Endothelial cell of umbilical vein (primary cell): ENCODE results near the gene ANP32B. TPM values are rescaled to one million over a fixed set of nuclear protein-coding genes. Genes with fewer than 3 reads are reported as not detected.

Experiments used
- BruUV-seq: library from RNA; stranded (reverse); fragments of 400-500 nt; replicated peaks from 2 replicates; lab custom pipeline; 2021; lab: Mats Ljungman, UMichigan
- CTCF ChIA-PET: fragments of 300-600, 350-600 bp; sonication (Branson Sonifier 250); formaldehyde crosslinking; loops from one replicate; lab custom pipeline; 2021; ENCODE audit warnings: antibody characterized with exemption, inconsistent platforms; lab: Charles Lee
- POLR2A ChIA-PET: fragments of 300-600, 350-600 bp; sonication (Branson Sonifier 250); formaldehyde crosslinking; loops from one replicate; lab custom pipeline; 2021; ENCODE audit warnings: antibody characterized with exemption, inconsistent platforms; lab: Charles Lee
- DNase-seq: peaks from one replicate; pipeline ENCODE4 v3.0.0-alpha.2; 2011; ENCODE audit warnings: low read depth, low spot score
- FAIRE-seq: peaks from 2 replicates; lab custom pipeline; 2011; peaks lifted over from hg19 to GRCh38; lab: Jason Lieb, UNC
- H2AFZ ChIP-seq: 2 replicates; pipeline ENCODE4 v1.6.0; 2012; ENCODE audit warnings: low read depth, low read length, control low read depth, inconsistent platforms
- H3K27ac ChIP-seq: 2 replicates; pipeline ENCODE4 v1.5.1; 2011; ENCODE audit warnings: low read depth, mild to moderate bottlenecking, control low read depth, low read length, moderate library complexity; ENCODE audit not compliant: insufficient read depth
- H3K27me3 ChIP-seq, 2 experiments: 2 replicates each; pipeline versions ENCODE4 v1.6.0 to v1.6.1; 2011; ENCODE audit warnings: low read length in 2 of 2, mixed read lengths in 1 of 2; ENCODE audit not compliant: control insufficient read depth in 2 of 2, insufficient read depth in 2 of 2
- H3K36me3 ChIP-seq, 2 experiments: 2 replicates in 1 of 2; 3 replicates in 1 of 2; pipeline ENCODE4 v1.5.1; 2011; ENCODE audit warnings: low read length in 2 of 2, mild to moderate bottlenecking in 1 of 2, moderate library complexity in 1 of 2; ENCODE audit not compliant: control insufficient read depth in 2 of 2, insufficient read depth in 2 of 2; ENCODE audit errors: extremely low read depth in 1 of 2
- H3K4me1 ChIP-seq: 3 replicates; pipeline ENCODE4 v1.5.1; 2011; ENCODE audit warnings: mild to moderate bottlenecking, low read length; ENCODE audit not compliant: control insufficient read depth, insufficient read depth; ENCODE audit errors: extremely low read depth
- H3K4me2 ChIP-seq: 2 replicates; pipeline ENCODE4 v1.6.1; 2011; ENCODE audit warnings: low read length, control low read depth, mixed read lengths; ENCODE audit not compliant: insufficient read depth
- H3K4me3 ChIP-seq, 3 experiments: fragments of 200-600 bp in 1 of 3; sonication (generic), shearing (Covaris generic) in 1 of 3; replicated peaks in 1 of 3; 2 replicates each; pipeline ENCODE4 v1.5.1; 2011 to 2016; ENCODE audit warnings: control low read depth in 3 of 3, low read length in 3 of 3, mild to moderate bottlenecking in 2 of 3, inconsistent platforms in 1 of 3, low read depth in 1 of 3, moderate library complexity in 1 of 3; ENCODE audit not compliant: insufficient read depth in 1 of 3
- H3K79me2 ChIP-seq: 2 replicates; pipeline ENCODE4 v1.6.0; 2012; ENCODE audit warnings: low read length, inconsistent platforms; ENCODE audit not compliant: control insufficient read depth, insufficient read depth
- H3K9ac ChIP-seq: replicated peaks from 2 replicates; pipeline ENCODE3; 2011; ENCODE audit warnings: low read length, control low read depth; ENCODE audit not compliant: insufficient read depth; ENCODE audit errors: extremely low read depth
- H3K9me1 ChIP-seq: replicated peaks from 3 replicates; pipeline ENCODE4 v1.6.0; 2011; ENCODE audit warnings: mild to moderate bottlenecking, low read length; ENCODE audit not compliant: control insufficient read depth, insufficient read depth; ENCODE audit errors: extremely low read depth
- H3K9me3 ChIP-seq: replicated peaks from 2 replicates; pipeline ENCODE4 v1.5.1; 2012; ENCODE audit warnings: low read length, inconsistent platforms; ENCODE audit not compliant: control insufficient read depth, insufficient read depth
- H4K20me1 ChIP-seq: replicated peaks from 2 replicates; pipeline ENCODE3; 2011; ENCODE audit warnings: mild to moderate bottlenecking, low read length; ENCODE audit not compliant: control insufficient read depth, insufficient read depth; ENCODE audit errors: extremely low read depth
- EZH2 ChIP-seq: IDR thresholded peaks from 2 replicates; pipeline ENCODE4 v1.6.1; 2012; ENCODE audit warnings: borderline replicate concordance, low read depth, mild to moderate bottlenecking, moderate library complexity, low read length, inconsistent platforms; ENCODE audit not compliant: severe bottlenecking
- FOS ChIP-seq: IDR thresholded peaks from 2 replicates; pipeline ENCODE4 v1.6.1; 2011; ENCODE audit warnings: mild to moderate bottlenecking, low read length, moderate library complexity, borderline replicate concordance; ENCODE audit not compliant: insufficient read depth
- GATA2 ChIP-seq: IDR thresholded peaks from 2 replicates; pipeline ENCODE4 v1.7.0; 2011; ENCODE audit warnings: low read depth, mild to moderate bottlenecking, moderate library complexity, mixed read lengths, low read length; ENCODE audit not compliant: insufficient read length, insufficient read depth
- JUN ChIP-seq: IDR thresholded peaks from 2 replicates; pipeline ENCODE4 v1.6.1; 2011; ENCODE audit warnings: borderline replicate concordance, low read depth; ENCODE audit not compliant: insufficient read length, insufficient read depth
- MAX ChIP-seq: IDR thresholded peaks from 2 replicates; pipeline ENCODE4 v1.6.1; 2011; ENCODE audit not compliant: insufficient read depth, insufficient read length
- MYC ChIP-seq: IDR thresholded peaks from one replicate; pipeline ENCODE4 v1.6.1; 2011; ENCODE audit warnings: mild to moderate bottlenecking, low read depth, low read length
- POLR2A ChIP-seq: IDR thresholded peaks from 2 replicates; pipeline ENCODE4 v1.6.1; 2012; ENCODE audit warnings: low read depth, mild to moderate bottlenecking, control low read depth, low read length
- POLR2AphosphoS5 ChIP-seq: IDR thresholded peaks from 2 replicates; pipeline ENCODE4 v1.6.1; 2012; ENCODE audit warnings: low read depth, mild to moderate bottlenecking, control low read depth, low read length, moderate library complexity; ENCODE audit not compliant: insufficient read depth
- dilution Hi-C: fragments of 300-500 bp; cut with MboI; formaldehyde crosslinking; loops from one replicate; pipeline ENCODE4 v1.15.0; 2019; ENCODE audit warnings: low sequenced_read_pairs; ENCODE audit not compliant: extremely low pct_ligation_motif_present
- intact Hi-C: fragments of 100-400 bp; cut with micrococcal nuclease; formaldehyde crosslinking; loops from one replicate; pipeline ENCODE4 v1.10.0; 2022
- polyA plus RNA-seq, 4 experiments: library from polyadenylated mRNA; depleted of rRNA in 3 of 4; stranded (reverse) in 3 of 4; unstranded in 1 of 4; fragments of >200 nt; gene quantifications; 2 replicates each; pipeline versions ENCODE4 v1.2.1 to v1.2.3, GENCODE V29; 2011 to 2012; ENCODE audit warnings: missing spikeins in 1 of 4
- total RNA-seq: library from RNA; stranded (reverse); gene quantifications from 2 replicates; pipeline ENCODE4 v1.2.3, GENCODE V29; 2021
- TF ChIP-seq, protein P1 (sequence below), 2 donors: IDR thresholded peaks; 1 replicate in 1 of 2; 2 replicates in 1 of 2; pipeline ENCODE4 v1.5.1; 2011; ENCODE audit warnings: low read length in 2 of 2, mild to moderate bottlenecking in 2 of 2, moderate library complexity in 2 of 2, control low read depth in 1 of 2, inconsistent platforms in 1 of 2, low read depth in 1 of 2; ENCODE audit not compliant: insufficient read depth in 1 of 2; ENCODE audit errors: extremely low read depth in 1 of 2

ANP32B gene
- total and polyA plus RNA-seq, 2 donors (not counting 3 experiments of a cell fraction or from before 2014, with no cell fraction given), result 13.9 to 173 TPM

DNA sequence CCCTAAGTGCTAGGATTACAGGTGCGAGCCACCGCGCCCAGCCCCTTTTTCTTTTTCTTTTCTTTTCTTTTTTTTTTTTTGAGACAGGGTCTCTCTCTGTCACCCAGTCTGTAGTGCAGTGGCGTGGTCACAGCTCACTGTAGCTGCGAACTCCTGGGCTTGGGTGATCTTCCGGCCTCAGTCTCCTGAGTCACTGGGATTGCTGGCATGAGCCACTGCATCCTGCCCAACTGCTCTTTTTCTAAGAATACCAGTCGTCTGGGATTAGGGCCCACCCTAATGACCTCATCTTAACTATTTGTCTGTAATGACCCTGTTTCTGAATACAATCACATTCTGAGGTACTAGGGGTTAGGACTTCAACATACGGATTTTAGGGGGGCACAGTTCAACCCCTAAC, 39.3 kb downstream of the ANP32B start:
- Histone ChIP-seq H3K4me3 (no peak overlapping the region), H3K27me3 (no peaks in the 10 kb centered on the region), H3K4me1 (peaks cover 18% of the 10 kb centered on the region), H2AFZ (no peak overlapping the region), H3K4me2 (no peak overlapping the region), H3K27ac (peak overlapping the region; percentile 73), H3K79me2 (no peaks in the 10 kb centered on the region), H3K36me3 (peaks cover 6% of the 10 kb centered on the region in 2 experiments), H4K20me1 (no peaks in the 10 kb centered on the region), H3K9ac (peak overlapping the region; percentile 30), H3K9me1 (no peaks in the 10 kb centered on the region), H3K9me3 (no peaks in the 10 kb centered on the region)
- CTCF ChIA-PET, result interaction anchor here (0.6 to 4.2 kb wide), 4 partner anchors 9 to 39 kb away, joined by 3 to 31 read pairs (median 3); no protein-coding TSS in a partner anchor
- POLR2A ChIA-PET, result no interaction called here
- peak; percentile 48 for TF ChIP-seq JUN
- TF ChIP-seq MYC, result no peak
- TF ChIP-seq EZH2, result no peak
- TF ChIP-seq POLR2AphosphoS5, result no peak
- TF ChIP-seq GATA2, result no peak
- TF ChIP-seq FOS, result peak; percentile 39
- BruUV-seq, result no TSS peak
- intact Hi-C loops (loop anchor here (1.0 kb wide), 1 partner anchor 12 kb away; no protein-coding TSS in a partner anchor), dilution Hi-C loops (no loop called here)
- FAIRE-seq (peak; percentile 92), DNase-seq (peak; percentile 64)

DNA sequence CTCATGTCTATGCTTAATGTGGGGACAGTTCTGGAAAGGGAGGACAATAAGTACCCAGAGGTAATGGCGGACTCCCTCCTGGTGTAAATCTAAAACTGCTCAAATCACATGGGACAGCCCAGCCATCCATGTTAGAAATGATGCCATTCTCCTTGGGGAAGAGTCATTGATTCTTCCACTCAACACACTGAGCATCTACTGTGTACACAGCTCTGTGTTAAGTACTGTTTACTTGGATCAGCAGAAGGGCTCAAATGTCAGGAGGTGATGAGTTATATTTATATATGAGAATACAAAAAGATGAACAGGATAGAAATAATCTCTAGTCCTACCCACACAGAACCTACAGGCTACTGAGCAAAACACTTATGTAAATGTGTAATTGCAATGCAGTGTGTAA, 41.6 kb downstream of the ANP32B start:
- POLR2A ChIA-PET, result interaction anchor here (0.9 kb wide), 1 partner anchor 11 kb away, joined by 3 read pairs; no protein-coding TSS in a partner anchor
- Histone ChIP-seq H3K4me3 (no peak overlapping the region), H3K4me2 (no peak overlapping the region), H4K20me1 (no peaks in the 10 kb centered on the region), H3K27me3 (no peaks in the 10 kb centered on the region), H3K79me2 (no peaks in the 10 kb centered on the region), H3K9me3 (no peaks in the 10 kb centered on the region), H3K36me3 (no peaks in the 10 kb centered on the region), H2AFZ (no peak overlapping the region), H3K9ac (no peak overlapping the region), H3K27ac (no peak overlapping the region), H3K9me1 (no peaks in the 10 kb centered on the region), H3K4me1 (peaks cover 18% of the 10 kb centered on the region)
- dilution Hi-C loops, result no loop called here
- intact Hi-C loops, result no loop called here
- BruUV-seq, result no TSS peak
- CTCF ChIA-PET, result interaction anchor here (0.6 to 4.2 kb wide), 5 partner anchors 11 to 42 kb away, joined by 3 to 31 read pairs (median 5); partner anchors contain the start of gene ANP32B
- TF ChIP-seq MAX (no peak), MYC (no peak), FOS (no peak), EZH2 (no peak), POLR2A (no peak), POLR2AphosphoS5 (no peak), JUN (no peak), GATA2 (no peak)
- TF ChIP-seq, protein P1, sequence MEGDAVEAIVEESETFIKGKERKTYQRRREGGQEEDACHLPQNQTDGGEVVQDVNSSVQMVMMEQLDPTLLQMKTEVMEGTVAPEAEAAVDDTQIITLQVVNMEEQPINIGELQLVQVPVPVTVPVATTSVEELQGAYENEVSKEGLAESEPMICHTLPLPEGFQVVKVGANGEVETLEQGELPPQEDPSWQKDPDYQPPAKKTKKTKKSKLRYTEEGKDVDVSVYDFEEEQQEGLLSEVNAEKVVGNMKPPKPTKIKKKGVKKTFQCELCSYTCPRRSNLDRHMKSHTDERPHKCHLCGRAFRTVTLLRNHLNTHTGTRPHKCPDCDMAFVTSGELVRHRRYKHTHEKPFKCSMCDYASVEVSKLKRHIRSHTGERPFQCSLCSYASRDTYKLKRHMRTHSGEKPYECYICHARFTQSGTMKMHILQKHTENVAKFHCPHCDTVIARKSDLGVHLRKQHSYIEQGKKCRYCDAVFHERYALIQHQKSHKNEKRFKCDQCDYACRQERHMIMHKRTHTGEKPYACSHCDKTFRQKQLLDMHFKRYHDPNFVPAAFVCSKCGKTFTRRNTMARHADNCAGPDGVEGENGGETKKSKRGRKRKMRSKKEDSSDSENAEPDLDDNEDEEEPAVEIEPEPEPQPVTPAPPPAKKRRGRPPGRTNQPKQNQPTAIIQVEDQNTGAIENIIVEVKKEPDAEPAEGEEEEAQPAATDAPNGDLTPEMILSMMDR (IDR thresholded peaks at IDR 0.05; ENCODE audit: extremely low read depth in 1 of 2, insufficient read depth in 1 of 2, low read depth in 1 of 2, low read length in 2 of 2), result no peak
- FAIRE-seq (no peak), DNase-seq (no peak)
